Smooth muscle cell (in vitro differentiated cells): ENCODE results near the gene PIP4K2A. TPM values are rescaled to one million over a fixed set of nuclear protein-coding genes. Genes with fewer than 3 reads are reported as not detected.

Experiments used
- DNase-seq: peaks from one replicate; lab custom pipeline; 2025; ENCODE audit not compliant: unreplicated experiment; lab: John Stamatoyannopoulos, UW
- H2AFZ ChIP-seq: fragments of 200-600 bp; sonication (generic); 2 replicates; pipeline ENCODE4 v1.6.0; 2016; ENCODE audit warnings: antibody characterized with exemption, low read depth, mild to moderate bottlenecking
- H3F3A ChIP-seq: fragments of 200-600 bp; sonication (generic); 2 replicates; pipeline ENCODE4 v1.6.0; 2017; ENCODE audit warnings: antibody characterized with exemption, low read depth
- H3K27ac ChIP-seq: fragments of 200-600 bp; sonication (generic); 2 replicates; pipeline ENCODE4 v1.5.1; 2016; ENCODE audit warnings: low read depth, mild to moderate bottlenecking
- H3K27me3 ChIP-seq: fragments of 200-600 bp; sonication (generic); 2 replicates; pipeline ENCODE4 v1.6.1; 2016; ENCODE audit warnings: low read depth, mild to moderate bottlenecking
- H3K36me3 ChIP-seq: fragments of 200-600 bp; sonication (generic); 2 replicates; pipeline ENCODE4 v1.5.1; 2016; ENCODE audit warnings: low read depth
- H3K4me1 ChIP-seq: fragments of 200-600 bp; sonication (generic); 2 replicates; pipeline ENCODE4 v1.5.1; 2016; ENCODE audit warnings: low read depth
- H3K4me2 ChIP-seq: fragments of 200-600 bp; sonication (generic); 2 replicates; pipeline ENCODE4 v1.6.0; 2016; ENCODE audit warnings: mild to moderate bottlenecking
- H3K4me3 ChIP-seq: fragments of 200-600 bp; sonication (generic); 2 replicates; pipeline ENCODE4 v1.5.1; 2016; ENCODE audit warnings: mild to moderate bottlenecking
- H3K79me2 ChIP-seq: fragments of 200-600 bp; sonication (generic); 2 replicates; pipeline ENCODE4 v1.6.0; 2016; ENCODE audit warnings: low read depth, mild to moderate bottlenecking
- H3K9ac ChIP-seq: fragments of 200-600 bp; sonication (generic); 2 replicates; pipeline ENCODE4 v1.6.0; 2016; ENCODE audit warnings: low read depth
- H3K9me3 ChIP-seq: fragments of 200-600 bp; sonication (generic); replicated peaks from 2 replicates; pipeline ENCODE4 v1.5.1; 2016; ENCODE audit warnings: low read depth
- H4K20me1 ChIP-seq: fragments of 200-600 bp; sonication (generic); 2 replicates; pipeline ENCODE4 v1.6.0; 2016; ENCODE audit warnings: low read depth
- CTCF ChIP-seq: fragments of 200-600 bp; sonication (generic); IDR thresholded peaks from 2 replicates; pipeline ENCODE4 v1.5.1; 2017; ENCODE audit warnings: borderline replicate concordance, mild to moderate bottlenecking, antibody characterized with exemption; ENCODE audit not compliant: insufficient read depth, poor library complexity, severe bottlenecking
- WGBS: methylation state at CpG from one replicate; pipeline ENCODE4 v1.1.7; 2016; ENCODE audit warnings: low lambda C conversion rate; 5-methylcytosine and 5-hydroxymethylcytosine counted together
- polyA plus RNA-seq: library from polyadenylated mRNA; unstranded; fragments of >200 nt; fragmentation: Nextera tagmentation; extraction: Ambion mirVana; gene quantifications from 2 replicates; pipeline ENCODE4 v1.2.1, GENCODE V29; 2016
- total RNA-seq: library from RNA; depleted of rRNA; stranded (reverse); fragments of >200 nt; gene quantifications from 2 replicates; pipeline ENCODE4 v1.2.3, GENCODE V29; 2014

Gene PIP4K2A
- total and polyA plus RNA-seq, 2 experiments from 2014 or later: 7.5 to 8.9 TPM

- Histone ChIP-seq H3K27ac (no peak overlapping the region), H3K9me3 (no peaks in the 10 kb centered on the region), H3K4me2 (no peak overlapping the region), H2AFZ (no peak overlapping the region), H3K27me3 (no peaks in the 10 kb centered on the region), H3F3A (no peaks in the 10 kb centered on the region), H3K36me3 (no peaks in the 10 kb centered on the region), H4K20me1 (peaks cover 3% of the 10 kb centered on the region), H3K9ac (no peak overlapping the region), H3K4me3 (no peak overlapping the region), H3K4me1 (peaks cover 32% of the 10 kb centered on the region), H3K79me2 (no peaks in the 10 kb centered on the region)
- no peak for TF ChIP-seq CTCF
- 87% methylated on average over 12 of the region's 12 CpGs for whole genome bisulfite sequencing
- DNase-seq: no peak
Observed at GRCh38 chr10:22651276-22651980, 63.0 kb downstream of the PIP4K2A start.

- TF ChIP-seq CTCF: no peak
- no peak overlapping the region for H3K9ac ChIP-seq
- no peaks in the 10 kb centered on the region for H3K9me3 ChIP-seq
- H4K20me1 ChIP-seq: peaks cover 7% of the 10 kb centered on the region
- no peak overlapping the region for H2AFZ ChIP-seq
- peaks cover 7% of the 10 kb centered on the region for H3K79me2 ChIP-seq
- no peak for DNase-seq
- H3K4me2 ChIP-seq: no peak overlapping the region
- H3K36me3 ChIP-seq: no peaks in the 10 kb centered on the region
- H3K4me1 ChIP-seq: peaks cover 34% of the 10 kb centered on the region
- no peaks in the 10 kb centered on the region for H3K27me3 ChIP-seq
- no peaks in the 10 kb centered on the region for H3F3A ChIP-seq
- WGBS: 88% methylated on average over 4 of the region's 4 CpGs
- H3K27ac ChIP-seq: no peak overlapping the region
- H3K4me3 ChIP-seq: no peak overlapping the region
Observed at GRCh38 chr10:22649994-22650393, 64.4 kb downstream of the PIP4K2A start.

GRCh38 chr10:22649390-22649841 is 65.0 kb downstream of the PIP4K2A start:
- H4K20me1 ChIP-seq: peaks cover 7% of the 10 kb centered on the region
- peak overlapping the region; percentile 49 for H3K4me2 ChIP-seq
- H3K79me2 ChIP-seq: peaks cover 7% of the 10 kb centered on the region
- no peak for DNase-seq
- TF ChIP-seq CTCF: no peak
- H3K9me3 ChIP-seq: no peaks in the 10 kb centered on the region
- no peaks in the 10 kb centered on the region for H3F3A ChIP-seq
- 58% methylated on average over 9 of the region's 9 CpGs for WGBS
- no peaks in the 10 kb centered on the region for H3K27me3 ChIP-seq
- peaks cover 34% of the 10 kb centered on the region for H3K4me1 ChIP-seq
- no peak overlapping the region for H2AFZ ChIP-seq
- no peaks in the 10 kb centered on the region for H3K36me3 ChIP-seq
- no peak overlapping the region for H3K27ac ChIP-seq
- no peak overlapping the region for H3K9ac ChIP-seq
- H3K4me3 ChIP-seq: no peak overlapping the region

- no peak for TF ChIP-seq CTCF
- no peak overlapping the region for H3K9ac ChIP-seq
- peak overlapping the region; percentile 22 for H3K27ac ChIP-seq
- H3K79me2 ChIP-seq: peaks cover 7% of the 10 kb centered on the region
- DNase-seq: no peak
- peaks cover 34% of the 10 kb centered on the region for H3K4me1 ChIP-seq
- peaks cover 7% of the 10 kb centered on the region for H4K20me1 ChIP-seq
- H3K9me3 ChIP-seq: no peaks in the 10 kb centered on the region
- WGBS: 6% methylated on average over 2 of the region's 2 CpGs
- H3K36me3 ChIP-seq: no peaks in the 10 kb centered on the region
- H3K4me3 ChIP-seq: no peak overlapping the region
- no peaks in the 10 kb centered on the region for H3F3A ChIP-seq
- H3K27me3 ChIP-seq: no peaks in the 10 kb centered on the region
- H3K4me2 ChIP-seq: peak overlapping the region; percentile 49
- no peak overlapping the region for H2AFZ ChIP-seq
Observed at GRCh38 chr10:22648547-22648961, 65.8 kb downstream of the PIP4K2A start.
